DMS114 treated with DMSO at 0.1 percent for 48 hours (cell line): ENCODE data around the gene HDAC3.

ENCODE experiments used
- DNase-seq: peaks from one replicate; lab custom pipeline; 2025; ENCODE audit not compliant: unreplicated experiment; lab: John Stamatoyannopoulos, UW

Gene HDAC3

DNA sequence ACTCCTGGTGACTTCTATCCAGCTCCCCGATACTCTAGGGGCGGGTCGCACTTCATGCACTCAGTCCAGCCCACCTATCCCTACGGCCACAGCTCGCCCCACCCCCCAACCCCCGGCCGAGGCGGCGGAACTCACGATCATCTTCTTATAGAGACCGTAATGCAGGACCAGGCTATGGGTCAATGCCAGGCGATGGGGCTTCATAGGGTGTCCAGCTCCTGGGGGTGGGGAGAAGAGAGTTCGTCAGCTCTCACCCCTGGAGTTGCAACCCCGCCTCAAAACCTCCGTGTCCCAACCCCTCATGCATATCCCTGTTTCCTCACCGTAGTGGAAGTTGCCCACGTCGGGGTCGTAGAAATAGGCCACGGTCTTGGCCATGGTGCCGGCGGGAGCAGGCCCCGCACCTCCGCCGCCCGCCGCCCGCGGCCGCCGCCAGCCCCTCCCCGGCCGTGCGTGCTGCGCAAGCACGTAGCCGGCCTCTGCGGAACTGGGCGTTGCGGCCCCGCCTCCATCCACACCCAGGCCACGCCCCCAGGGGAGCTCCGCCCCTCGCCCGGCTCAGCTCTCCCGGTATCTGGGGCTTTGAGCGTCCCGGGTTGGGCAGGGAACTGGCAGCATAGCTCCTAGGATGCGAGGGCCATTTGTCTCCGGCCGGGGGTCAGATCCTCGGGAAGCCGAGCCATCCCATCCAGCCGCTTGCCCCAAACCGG is at the start of gene HDAC3, which contains the start of gene RELL2:
Gene HDAC3, minus strand, starts transcription at position 437 of the 710 bp plus-strand sequence. Its CDS starts 59 bp downstream, at position 378.
Gene RELL2, plus strand, starts transcription at position 585 of the 710 bp plus-strand sequence. CDS start 1,229 bp downstream, outside the sequence.
- peak; percentile 84 for DNase-seq

DNA sequence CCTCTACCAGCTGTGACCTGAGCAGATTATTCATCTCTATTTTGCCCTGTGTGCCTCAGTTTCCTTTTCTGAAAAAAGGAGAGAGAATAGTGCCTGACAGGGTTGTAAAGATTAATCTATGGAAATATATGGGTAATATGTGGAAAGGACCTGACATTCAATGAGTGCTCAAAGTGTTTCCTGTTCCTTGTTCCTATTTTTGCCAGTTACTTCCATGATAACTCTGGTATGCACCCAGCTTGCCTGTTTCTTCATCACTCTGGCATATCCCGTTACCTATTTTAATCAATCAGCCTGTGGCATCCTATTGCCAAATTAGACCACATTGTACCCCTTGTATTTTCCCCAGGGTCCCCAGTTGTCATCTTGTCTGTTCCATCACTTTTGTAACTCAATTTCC is 48.9 kb upstream of the HDAC3 start:
- DNase-seq = no peak

DNA sequence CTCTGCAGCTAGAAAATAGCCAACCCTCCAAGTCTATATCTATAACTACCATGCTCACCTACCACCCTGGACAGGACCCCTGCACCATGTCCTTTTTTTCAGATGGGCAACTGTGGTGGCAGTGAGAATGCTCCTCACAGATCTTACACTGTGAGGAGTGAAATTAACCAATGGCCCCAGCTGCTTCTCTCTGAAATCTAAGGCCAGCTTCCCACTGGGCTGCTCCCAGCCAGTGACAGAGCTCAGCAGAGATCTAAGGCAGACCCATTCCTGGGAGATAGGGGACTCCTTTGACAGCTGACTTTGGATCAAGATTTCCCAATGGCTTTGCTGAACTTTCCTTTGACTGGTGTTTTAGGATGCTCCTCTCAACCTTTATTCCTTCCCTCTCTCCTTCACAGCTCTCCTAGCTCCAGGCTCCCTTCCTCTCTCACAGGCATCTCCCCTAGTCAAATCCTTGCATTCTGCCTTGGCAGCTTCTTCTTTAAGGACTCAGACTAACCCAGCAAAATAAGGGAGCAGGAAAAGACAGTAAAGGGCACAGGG is 47.0 kb upstream of the HDAC3 start:
- no peak for DNase-seq

GRCh38 chr5:141681695-141682641 is 45.3 kb upstream of the HDAC3 start, which contains the start of gene ARAP3:
Gene ARAP3, minus strand, starts transcription at chr5:141682230. Its CDS starts 1,744 bp downstream, at chr5:141680486.
- DNase-seq = no peak

DNA sequence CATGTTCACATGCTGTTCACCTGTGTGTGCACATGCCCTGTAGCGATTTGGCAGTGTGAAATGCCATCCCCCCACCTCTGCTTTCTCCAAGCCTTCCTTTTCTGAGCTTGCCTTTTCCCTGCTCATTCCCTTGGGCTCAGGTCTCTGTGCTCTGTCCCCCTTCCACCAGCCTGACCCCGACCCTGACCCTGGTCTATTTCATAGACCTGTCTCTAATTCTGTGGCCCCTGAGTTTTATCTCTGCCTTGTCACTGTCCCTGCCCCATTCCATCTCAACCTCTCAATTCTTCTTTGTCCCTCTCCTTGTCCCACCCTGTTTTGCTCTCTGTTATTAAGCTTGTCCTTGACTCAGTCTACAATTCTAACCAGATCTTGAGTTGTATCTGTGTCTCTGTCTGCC is 44.6 kb upstream of the HDAC3 start:
- no peak for DNase-seq

- no peak for DNase-seq
Observed at GRCh38 chr5:141680751-141681201, 44.1 kb upstream of the HDAC3 start.

DNA sequence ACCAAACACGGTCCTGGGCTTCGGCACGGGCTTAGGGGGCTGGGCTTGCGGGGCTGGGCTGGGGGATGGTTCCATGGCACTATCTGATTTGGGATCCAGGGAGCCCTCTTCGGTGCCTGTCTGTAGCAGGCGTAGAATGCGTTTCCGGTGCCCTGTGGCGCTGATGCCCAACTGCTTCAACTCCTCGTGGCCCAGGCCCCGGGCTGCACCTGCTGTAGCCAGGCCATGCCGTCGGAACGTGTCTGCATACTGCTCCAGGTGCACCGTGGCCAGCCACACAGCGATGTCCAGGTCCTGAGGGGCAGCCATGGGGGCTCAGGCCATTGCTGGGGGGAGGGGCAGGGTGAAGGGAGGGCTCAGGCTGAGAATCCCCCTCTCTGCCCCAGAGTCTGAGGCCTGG is 43.5 kb upstream of the HDAC3 start:
- DNase-seq = no peak

GRCh38 chr5:141677415-141677814 is 40.8 kb upstream of the HDAC3 start:
- DNase-seq = no peak

DNA sequence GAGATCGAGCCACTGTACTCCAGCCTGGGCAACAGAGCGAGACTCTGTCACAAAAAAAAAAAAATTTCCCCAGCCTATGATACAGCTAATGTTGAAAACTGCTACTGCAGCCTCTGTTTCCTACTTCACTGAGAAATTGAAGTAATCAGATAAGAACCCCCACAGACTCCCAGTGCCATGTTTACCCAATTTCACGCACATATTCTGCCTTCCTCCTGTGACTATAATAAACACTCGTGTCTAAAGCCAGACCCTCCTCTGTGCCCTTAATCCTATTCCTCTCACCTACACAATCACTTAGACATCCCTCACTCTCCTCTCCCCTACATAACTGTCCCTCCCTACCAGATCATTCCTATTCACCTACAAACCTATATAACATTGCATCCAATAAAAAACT is 39.0 kb upstream of the HDAC3 start:
- DNase-seq = no peak

- no peak for DNase-seq
Observed at GRCh38 chr5:141674747-141675146, 38.1 kb upstream of the HDAC3 start.

DNA sequence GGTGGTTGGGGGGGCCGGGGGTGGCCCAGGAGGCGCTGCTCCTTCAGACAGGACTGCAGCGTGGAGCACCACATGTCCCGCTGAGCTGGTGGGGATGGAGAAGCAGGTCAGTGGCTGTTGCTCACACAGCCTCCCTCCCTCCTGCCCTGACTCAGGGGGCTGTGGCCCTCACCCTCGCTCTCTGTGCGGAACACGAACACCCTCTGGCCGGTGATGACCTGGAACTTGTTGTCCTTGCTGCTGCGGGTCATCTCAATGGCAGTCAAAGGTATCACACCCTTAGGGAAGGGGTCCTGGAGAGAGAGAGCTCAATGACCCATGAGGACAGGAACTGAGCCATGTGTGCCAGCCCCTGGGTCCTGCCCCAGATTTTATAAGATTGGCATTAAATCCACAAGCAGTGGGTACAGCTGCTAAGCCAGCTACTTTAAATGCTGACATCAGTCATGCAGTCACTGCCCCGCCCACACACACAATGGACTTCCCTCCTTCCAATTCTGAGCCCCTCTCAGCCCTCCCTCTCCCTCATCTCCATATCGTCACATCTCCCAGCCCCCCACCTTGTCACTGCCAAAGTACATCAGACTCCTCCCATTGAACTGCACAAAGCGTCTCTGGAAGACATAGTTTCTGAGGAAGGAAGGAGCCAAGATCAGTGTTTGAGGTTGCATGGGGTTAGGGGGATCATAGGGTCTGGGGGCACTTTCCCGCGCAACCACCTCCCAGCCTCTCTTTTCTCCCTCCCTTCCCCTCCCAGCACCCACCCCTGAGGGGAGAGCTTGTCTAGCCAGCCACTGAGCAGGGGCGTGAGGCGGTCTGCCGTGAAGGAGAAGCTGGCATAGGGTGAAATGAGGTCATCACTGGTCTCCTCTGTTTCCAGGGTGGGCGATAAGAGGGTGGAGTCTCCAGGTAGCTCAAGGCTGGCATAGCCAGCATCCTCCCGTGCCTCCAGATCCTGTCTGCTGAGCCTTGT is 36.5 kb upstream of the HDAC3 start:
- DNase-seq = no peak

- DNase-seq = no peak
Observed at GRCh38 chr5:141672071-141672840, 35.6 kb upstream of the HDAC3 start.

- no peak for DNase-seq
Observed at GRCh38 chr5:141669520-141669919, 32.9 kb upstream of the HDAC3 start.

- no peak for DNase-seq
Observed at GRCh38 chr5:141668601-141669265, 32.1 kb upstream of the HDAC3 start.

GRCh38 chr5:141665995-141666940 is 29.6 kb upstream of the HDAC3 start:
- DNase-seq = no peak

DNA sequence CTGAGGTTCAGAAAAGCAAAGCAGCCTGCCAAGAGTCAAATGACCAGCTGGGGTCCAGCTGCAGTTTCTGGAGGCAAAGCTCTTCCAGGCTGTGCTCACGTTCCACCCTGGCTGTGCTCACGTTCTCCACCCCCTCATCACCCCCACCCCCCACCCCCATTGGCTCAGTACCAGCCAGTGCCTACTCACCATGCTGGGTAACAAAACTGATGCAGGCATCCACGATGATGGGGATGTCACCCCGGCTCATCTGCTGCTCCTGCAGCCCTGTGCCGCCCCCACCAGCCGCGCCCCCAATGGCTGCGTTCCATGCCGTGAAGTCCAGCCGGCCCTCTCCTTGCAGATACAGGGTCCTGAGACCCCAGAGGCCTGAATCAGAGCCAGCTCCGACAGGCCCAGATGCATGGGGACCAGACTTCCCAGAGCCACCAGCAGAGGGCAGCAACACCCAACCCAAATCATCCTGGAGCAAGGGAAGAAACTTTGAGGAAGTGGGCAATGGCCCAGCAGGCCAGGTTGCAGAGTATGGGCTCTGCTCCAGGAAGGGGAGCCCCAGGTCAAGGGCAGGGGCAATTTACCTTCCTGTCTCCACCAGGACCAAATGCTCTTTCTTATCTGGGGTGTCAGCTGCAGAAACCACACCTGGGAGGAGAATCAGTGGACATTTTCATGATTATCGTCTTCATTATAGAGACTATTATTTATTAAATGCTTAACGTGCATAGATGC is 28.2 kb upstream of the HDAC3 start:
- peak; percentile 58 for DNase-seq

DNA sequence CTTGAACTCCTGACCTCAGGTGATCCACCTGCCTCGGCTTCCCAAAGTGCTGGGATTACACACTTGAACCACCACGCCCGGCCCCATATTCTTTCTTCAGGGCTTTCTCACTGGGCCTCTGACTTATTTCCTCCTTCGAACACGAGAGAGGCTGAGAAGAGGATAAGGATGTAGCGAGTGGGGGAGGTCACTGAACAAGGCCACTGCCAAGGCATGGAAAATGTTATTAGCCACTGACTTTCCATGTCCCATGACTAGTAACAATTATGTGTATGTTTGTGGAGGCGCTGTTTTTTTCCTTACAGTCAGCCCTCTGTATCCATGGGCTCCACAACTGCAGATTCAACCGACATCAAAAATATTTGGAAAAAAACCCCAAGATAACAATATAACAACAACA is 26.9 kb upstream of the HDAC3 start:
- DNase-seq = no peak
